Measurements from ENCODE around the gene UGT1A1.

- TF ChIP-seq, protein P1, sequence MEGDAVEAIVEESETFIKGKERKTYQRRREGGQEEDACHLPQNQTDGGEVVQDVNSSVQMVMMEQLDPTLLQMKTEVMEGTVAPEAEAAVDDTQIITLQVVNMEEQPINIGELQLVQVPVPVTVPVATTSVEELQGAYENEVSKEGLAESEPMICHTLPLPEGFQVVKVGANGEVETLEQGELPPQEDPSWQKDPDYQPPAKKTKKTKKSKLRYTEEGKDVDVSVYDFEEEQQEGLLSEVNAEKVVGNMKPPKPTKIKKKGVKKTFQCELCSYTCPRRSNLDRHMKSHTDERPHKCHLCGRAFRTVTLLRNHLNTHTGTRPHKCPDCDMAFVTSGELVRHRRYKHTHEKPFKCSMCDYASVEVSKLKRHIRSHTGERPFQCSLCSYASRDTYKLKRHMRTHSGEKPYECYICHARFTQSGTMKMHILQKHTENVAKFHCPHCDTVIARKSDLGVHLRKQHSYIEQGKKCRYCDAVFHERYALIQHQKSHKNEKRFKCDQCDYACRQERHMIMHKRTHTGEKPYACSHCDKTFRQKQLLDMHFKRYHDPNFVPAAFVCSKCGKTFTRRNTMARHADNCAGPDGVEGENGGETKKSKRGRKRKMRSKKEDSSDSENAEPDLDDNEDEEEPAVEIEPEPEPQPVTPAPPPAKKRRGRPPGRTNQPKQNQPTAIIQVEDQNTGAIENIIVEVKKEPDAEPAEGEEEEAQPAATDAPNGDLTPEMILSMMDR (IDR thresholded peaks at IDR 0.05; ENCODE audit: insufficient read depth, low read length), result no peak
- no peak for TF ChIP-seq POLR2AphosphoS5 (IDR thresholded peaks at IDR 0.05; ENCODE audit: low read depth)
- TF ChIP-seq, protein P2, sequence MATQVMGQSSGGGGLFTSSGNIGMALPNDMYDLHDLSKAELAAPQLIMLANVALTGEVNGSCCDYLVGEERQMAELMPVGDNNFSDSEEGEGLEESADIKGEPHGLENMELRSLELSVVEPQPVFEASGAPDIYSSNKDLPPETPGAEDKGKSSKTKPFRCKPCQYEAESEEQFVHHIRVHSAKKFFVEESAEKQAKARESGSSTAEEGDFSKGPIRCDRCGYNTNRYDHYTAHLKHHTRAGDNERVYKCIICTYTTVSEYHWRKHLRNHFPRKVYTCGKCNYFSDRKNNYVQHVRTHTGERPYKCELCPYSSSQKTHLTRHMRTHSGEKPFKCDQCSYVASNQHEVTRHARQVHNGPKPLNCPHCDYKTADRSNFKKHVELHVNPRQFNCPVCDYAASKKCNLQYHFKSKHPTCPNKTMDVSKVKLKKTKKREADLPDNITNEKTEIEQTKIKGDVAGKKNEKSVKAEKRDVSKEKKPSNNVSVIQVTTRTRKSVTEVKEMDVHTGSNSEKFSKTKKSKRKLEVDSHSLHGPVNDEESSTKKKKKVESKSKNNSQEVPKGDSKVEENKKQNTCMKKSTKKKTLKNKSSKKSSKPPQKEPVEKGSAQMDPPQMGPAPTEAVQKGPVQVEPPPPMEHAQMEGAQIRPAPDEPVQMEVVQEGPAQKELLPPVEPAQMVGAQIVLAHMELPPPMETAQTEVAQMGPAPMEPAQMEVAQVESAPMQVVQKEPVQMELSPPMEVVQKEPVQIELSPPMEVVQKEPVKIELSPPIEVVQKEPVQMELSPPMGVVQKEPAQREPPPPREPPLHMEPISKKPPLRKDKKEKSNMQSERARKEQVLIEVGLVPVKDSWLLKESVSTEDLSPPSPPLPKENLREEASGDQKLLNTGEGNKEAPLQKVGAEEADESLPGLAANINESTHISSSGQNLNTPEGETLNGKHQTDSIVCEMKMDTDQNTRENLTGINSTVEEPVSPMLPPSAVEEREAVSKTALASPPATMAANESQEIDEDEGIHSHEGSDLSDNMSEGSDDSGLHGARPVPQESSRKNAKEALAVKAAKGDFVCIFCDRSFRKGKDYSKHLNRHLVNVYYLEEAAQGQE (IDR thresholded peaks at IDR 0.05; ENCODE audit: insufficient replicate concordance, low read depth), result no peak
Observed at GRCh38 chr2:233712611-233713261, 47.3 kb upstream of the UGT1A1 start, which contains the start of gene UGT1A5.
